ENCODE measurements around the gene NT5C3A.

DNA sequence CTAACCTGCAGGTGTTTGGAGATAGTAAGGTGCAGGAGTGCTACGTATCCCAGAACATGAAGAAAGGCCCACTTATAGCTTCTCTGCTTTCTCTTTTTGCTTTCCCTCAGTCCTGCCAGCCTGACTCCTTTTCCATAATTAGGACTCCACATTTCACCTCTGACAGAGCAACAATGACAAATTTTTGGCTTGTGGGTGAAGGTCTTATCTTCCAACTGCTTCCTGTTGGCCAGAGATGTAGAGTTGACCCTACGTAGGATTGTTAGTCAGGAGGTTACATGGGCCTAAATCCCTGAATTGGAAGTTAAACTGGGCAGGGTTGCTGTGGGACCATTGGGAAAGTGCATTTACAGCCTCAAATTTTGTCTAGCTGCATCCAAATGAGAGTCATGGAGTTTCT is 25.3 kb upstream of the NT5C3A start:
- TF ChIP-seq, protein P1, sequence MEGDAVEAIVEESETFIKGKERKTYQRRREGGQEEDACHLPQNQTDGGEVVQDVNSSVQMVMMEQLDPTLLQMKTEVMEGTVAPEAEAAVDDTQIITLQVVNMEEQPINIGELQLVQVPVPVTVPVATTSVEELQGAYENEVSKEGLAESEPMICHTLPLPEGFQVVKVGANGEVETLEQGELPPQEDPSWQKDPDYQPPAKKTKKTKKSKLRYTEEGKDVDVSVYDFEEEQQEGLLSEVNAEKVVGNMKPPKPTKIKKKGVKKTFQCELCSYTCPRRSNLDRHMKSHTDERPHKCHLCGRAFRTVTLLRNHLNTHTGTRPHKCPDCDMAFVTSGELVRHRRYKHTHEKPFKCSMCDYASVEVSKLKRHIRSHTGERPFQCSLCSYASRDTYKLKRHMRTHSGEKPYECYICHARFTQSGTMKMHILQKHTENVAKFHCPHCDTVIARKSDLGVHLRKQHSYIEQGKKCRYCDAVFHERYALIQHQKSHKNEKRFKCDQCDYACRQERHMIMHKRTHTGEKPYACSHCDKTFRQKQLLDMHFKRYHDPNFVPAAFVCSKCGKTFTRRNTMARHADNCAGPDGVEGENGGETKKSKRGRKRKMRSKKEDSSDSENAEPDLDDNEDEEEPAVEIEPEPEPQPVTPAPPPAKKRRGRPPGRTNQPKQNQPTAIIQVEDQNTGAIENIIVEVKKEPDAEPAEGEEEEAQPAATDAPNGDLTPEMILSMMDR (conservative IDR thresholded peaks at IDR 0.05): no peak
- TF ChIP-seq EZH2 (IDR thresholded peaks at IDR 0.05; ENCODE audit: low read depth): no peak

All from PC-9 (cell line).